ENCODE measurements around the gene GPR62. TPM values are rescaled to one million over a fixed set of nuclear protein-coding genes. Genes with fewer than 3 reads are reported as not detected.

Gene GPR62
- total and polyA plus RNA-seq, 2 of the 8 experiments (the other 6 are each of a cell fraction or from before 2014, with no cell fraction given), result 0.22 to 0.29 TPM

GRCh38 chr3:51968883-51969678, 13.9 kb downstream of the GPR62 start (continued):
- TF ChIP-seq MAFK (IDR thresholded peaks at IDR 0.05; ENCODE audit: low read depth, low read length) (no peak), CBX5 (IDR thresholded peaks at IDR 0.05; ENCODE audit: low read depth, low read length) (no peak), GABPA (IDR thresholded peaks at IDR 0.05; ENCODE audit: borderline replicate concordance, insufficient read depth, low read length) (no peak), KDM4A (IDR thresholded peaks at IDR 0.05; ENCODE audit: low read depth, low read length, severe bottlenecking) (no peak), KDM1A (IDR thresholded peaks at IDR 0.05; ENCODE audit: borderline replicate concordance, low read length) (no peak), KDM5A (IDR thresholded peaks at IDR 0.05; ENCODE audit: low read length) (no peak), SRF (IDR thresholded peaks at IDR 0.05; ENCODE audit: low read depth, low read length) (no peak), RBBP5 (IDR thresholded peaks at IDR 0.05; ENCODE audit: borderline replicate concordance, low read depth, low read length) (no peak), E2F6 (IDR thresholded peaks at IDR 0.05) (no peak)

Data from H1 (cell line).